ENCODE measurements around the gene TNRC18. TPM values are rescaled to one million over a fixed set of nuclear protein-coding genes. Genes with fewer than 3 reads are reported as not detected.

Gene TNRC18
- total and polyA plus RNA-seq, 4 donors, result 33.4 to 117 (median 84.1) TPM

DNA sequence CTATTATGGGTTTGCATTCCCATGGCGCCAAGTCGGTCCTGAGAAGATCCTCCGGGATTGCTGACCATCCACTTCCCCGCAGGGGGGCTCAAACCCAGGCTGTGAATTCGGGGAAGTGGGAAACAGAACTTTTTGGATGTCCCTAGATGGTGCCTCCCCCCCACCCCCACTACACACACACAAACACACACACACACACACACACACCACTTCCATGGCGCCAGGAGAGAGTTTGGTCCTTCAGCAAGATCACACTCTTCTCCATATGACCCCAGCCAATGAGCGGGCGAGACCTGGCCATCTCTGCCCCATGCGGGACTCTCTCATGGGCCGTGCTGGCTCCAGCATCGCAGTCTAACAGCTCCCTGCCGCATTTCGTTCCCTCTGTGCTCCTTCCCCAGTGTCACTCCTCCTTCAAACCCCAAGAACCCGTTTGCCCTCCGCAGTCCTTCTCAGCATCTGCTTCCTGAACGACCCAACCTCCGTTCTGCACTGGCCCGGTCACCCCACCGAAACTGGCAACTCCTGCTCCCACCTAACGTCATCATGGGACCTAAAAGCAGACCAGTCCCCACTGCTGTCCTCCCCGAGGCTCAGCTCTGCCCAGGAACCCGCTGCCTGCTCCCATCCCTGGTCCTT, 32.1 kb upstream of the TNRC18 start:
- H3K27me3 ChIP-seq (ENCODE audit: control insufficient read depth in 3 of 3, insufficient read depth in 3 of 3, low read length in 2 of 3), result no peaks in the 10 kb centered on the region
- ATAC-seq (ENCODE audit: insufficient read depth, low FRiP score) (no peak), DNase-seq (no peak)
- H3K4me1 ChIP-seq (ENCODE audit: control insufficient read depth in 5 of 5, insufficient read depth in 5 of 5, low read length in 5 of 5), result peaks cover 0 to 9% (median 3%) of the 10 kb centered on the region in 5 donors
- WGBS, 2 donors, result 39 to 69% methylated on average over 22 of the region's 22 CpGs
- TF ChIP-seq, protein P1, sequence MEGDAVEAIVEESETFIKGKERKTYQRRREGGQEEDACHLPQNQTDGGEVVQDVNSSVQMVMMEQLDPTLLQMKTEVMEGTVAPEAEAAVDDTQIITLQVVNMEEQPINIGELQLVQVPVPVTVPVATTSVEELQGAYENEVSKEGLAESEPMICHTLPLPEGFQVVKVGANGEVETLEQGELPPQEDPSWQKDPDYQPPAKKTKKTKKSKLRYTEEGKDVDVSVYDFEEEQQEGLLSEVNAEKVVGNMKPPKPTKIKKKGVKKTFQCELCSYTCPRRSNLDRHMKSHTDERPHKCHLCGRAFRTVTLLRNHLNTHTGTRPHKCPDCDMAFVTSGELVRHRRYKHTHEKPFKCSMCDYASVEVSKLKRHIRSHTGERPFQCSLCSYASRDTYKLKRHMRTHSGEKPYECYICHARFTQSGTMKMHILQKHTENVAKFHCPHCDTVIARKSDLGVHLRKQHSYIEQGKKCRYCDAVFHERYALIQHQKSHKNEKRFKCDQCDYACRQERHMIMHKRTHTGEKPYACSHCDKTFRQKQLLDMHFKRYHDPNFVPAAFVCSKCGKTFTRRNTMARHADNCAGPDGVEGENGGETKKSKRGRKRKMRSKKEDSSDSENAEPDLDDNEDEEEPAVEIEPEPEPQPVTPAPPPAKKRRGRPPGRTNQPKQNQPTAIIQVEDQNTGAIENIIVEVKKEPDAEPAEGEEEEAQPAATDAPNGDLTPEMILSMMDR (IDR thresholded peaks at IDR 0.05; ENCODE audit: control extremely low read depth, extremely low read depth), result no peak
- H3K9ac ChIP-seq (ENCODE audit: insufficient read depth in 1 of 2, low read length in 2 of 2), result no peak overlapping the region
- H3K9me3 ChIP-seq (ENCODE audit: control insufficient read depth in 4 of 4, insufficient read depth in 3 of 4, low read length in 3 of 4), result no peaks in the 10 kb centered on the region
- H3K4me3 ChIP-seq, result no peak overlapping the region
- no peaks in the 10 kb centered on the region for H3K36me3 ChIP-seq (ENCODE audit: control insufficient read depth in 4 of 4, insufficient read depth in 4 of 4, low read length in 4 of 4)
- H3K27ac ChIP-seq (ENCODE audit: low read depth in 1 of 2, low read length in 1 of 2), result no peak overlapping the region

DNA sequence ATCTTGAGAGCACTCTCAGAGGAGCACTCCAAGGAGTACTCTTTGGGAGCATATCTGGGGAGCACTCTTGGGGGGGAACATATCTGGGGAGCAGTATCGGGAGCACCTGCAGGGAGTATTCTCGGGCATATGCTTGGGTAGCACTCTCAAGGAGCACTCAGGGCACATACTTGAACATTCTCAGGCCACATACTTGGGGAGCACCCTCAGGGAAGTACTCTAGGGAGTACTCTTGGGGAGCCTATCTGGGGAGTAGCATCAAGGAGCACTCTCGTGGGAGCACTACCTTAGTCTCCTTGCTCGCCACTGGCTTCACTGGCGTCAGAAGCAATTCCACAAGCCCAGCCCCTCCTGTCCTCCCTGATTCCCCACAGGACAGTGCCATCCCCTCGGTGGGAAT, 31.5 kb upstream of the TNRC18 start:
- H3K27ac ChIP-seq (ENCODE audit: low read depth in 1 of 2, low read length in 1 of 2), result no peak overlapping the region
- no peak for DNase-seq
- no peak for ATAC-seq (ENCODE audit: insufficient read depth, low FRiP score)
- H3K4me1 ChIP-seq (ENCODE audit: control insufficient read depth in 5 of 5, insufficient read depth in 5 of 5, low read length in 5 of 5), result peaks cover 0 to 11% (median 3%) of the 10 kb centered on the region in 5 donors
- H3K9me3 ChIP-seq (ENCODE audit: control insufficient read depth in 4 of 4, insufficient read depth in 3 of 4, low read length in 3 of 4), result no peaks in the 10 kb centered on the region
- H3K4me3 ChIP-seq, result no peak overlapping the region
- no peaks in the 10 kb centered on the region for H3K27me3 ChIP-seq (ENCODE audit: control insufficient read depth in 3 of 3, insufficient read depth in 3 of 3, low read length in 2 of 3)
- TF ChIP-seq, protein P1 (IDR thresholded peaks at IDR 0.05; ENCODE audit: control extremely low read depth, extremely low read depth), result no peak
- WGBS, 2 donors, result 76 to 81% methylated on average over 6 of the region's 6 CpGs
- H3K9ac ChIP-seq (ENCODE audit: insufficient read depth in 1 of 2, low read length in 2 of 2), result no peak overlapping the region
- no peaks in the 10 kb centered on the region for H3K36me3 ChIP-seq (ENCODE audit: control insufficient read depth in 4 of 4, insufficient read depth in 4 of 4, low read length in 4 of 4)

DNA sequence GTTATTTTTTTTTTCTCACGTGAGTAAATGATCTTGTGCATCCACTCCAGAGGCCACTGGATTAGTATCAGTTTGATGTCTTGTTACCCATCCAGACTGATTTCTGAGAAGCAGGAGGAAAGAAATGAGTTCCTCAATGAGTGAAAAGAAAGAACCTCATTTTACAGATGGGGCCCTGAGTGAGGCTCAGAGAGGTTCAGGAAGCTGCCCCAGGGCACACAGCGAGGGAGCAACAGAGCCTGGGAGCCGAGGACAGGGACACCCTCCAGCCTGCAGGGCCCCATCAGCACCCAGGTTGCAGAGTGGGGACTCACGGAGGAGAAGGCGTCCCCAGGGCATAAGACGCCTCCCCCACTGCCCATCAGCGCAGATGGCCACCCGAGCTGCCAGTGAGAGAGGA, 30.9 kb upstream of the TNRC18 start:
- Histone ChIP-seq H3K27me3 (ENCODE audit: control insufficient read depth in 3 of 3, insufficient read depth in 3 of 3, low read length in 2 of 3) (no peaks in the 10 kb centered on the region), H3K4me3 (no peak overlapping the region), H3K9ac (ENCODE audit: insufficient read depth in 1 of 2, low read length in 2 of 2) (no peak overlapping the region), H3K27ac (ENCODE audit: low read depth in 1 of 2, low read length in 1 of 2) (no peak overlapping the region), H3K4me1 (ENCODE audit: control insufficient read depth in 5 of 5, insufficient read depth in 5 of 5, low read length in 5 of 5) (peaks cover 0 to 11% (median 3%) of the 10 kb centered on the region in 5 donors), H3K9me3 (ENCODE audit: control insufficient read depth in 4 of 4, insufficient read depth in 3 of 4, low read length in 3 of 4) (no peaks in the 10 kb centered on the region), H3K36me3 (ENCODE audit: control insufficient read depth in 4 of 4, insufficient read depth in 4 of 4, low read length in 4 of 4) (no peaks in the 10 kb centered on the region)
- DNase-seq, result no peak
- no peak for ATAC-seq (ENCODE audit: insufficient read depth, low FRiP score)
- WGBS, 2 donors, result 94% methylated on average over 8 of the region's 8 CpGs
- TF ChIP-seq, protein P1 (IDR thresholded peaks at IDR 0.05; ENCODE audit: control extremely low read depth, extremely low read depth), result no peak

All from lung (tissue), 12 donors.